ENCODE measurements around the gene CST1. TPM values are rescaled to one million over a fixed set of nuclear protein-coding genes. Genes with fewer than 3 reads are reported as not detected.
A peak's percentile ranks its signal among the peaks of the same experiment; 100 is the strongest.
"Not testable (repeated sequence)": the region's sequence is repeated elsewhere in the genome, so short reads cannot be mapped to it uniquely, and the experiment has no call there.

The CST1 gene
- total RNA-seq, 6 experiments from 2014 or later, result not detected

- Mint-ChIP-seq H3K4me3 (no peak overlapping the region), H3K4me1 (ENCODE audit: low read depth) (no peaks in the 10 kb centered on the region), H3K27ac (no peak overlapping the region), H3K36me3 (ENCODE audit: low read depth) (no peaks in the 10 kb centered on the region), H3K27me3 (ENCODE audit: insufficient read depth) (peaks cover 26% of the 10 kb centered on the region), H3K9me3 (no peaks in the 10 kb centered on the region)
- DNase-seq, result no peak
- TF ChIP-seq CTCF (IDR thresholded peaks at IDR 0.05), result no peak
Observed at GRCh38 chr20:23763345-23763744, 12.6 kb upstream of the CST1 start.

- peaks cover 19% of the 10 kb centered on the region for H3K4me1 Mint-ChIP-seq (ENCODE audit: low read depth)
- H3K27ac Mint-ChIP-seq, result no peak overlapping the region
- H3K36me3 Mint-ChIP-seq (ENCODE audit: low read depth), result no peaks in the 10 kb centered on the region
- H3K9me3 Mint-ChIP-seq, result no peaks in the 10 kb centered on the region
- peaks cover 17% of the 10 kb centered on the region for H3K27me3 Mint-ChIP-seq (ENCODE audit: insufficient read depth)
- no peak for DNase-seq
- no peak overlapping the region for H3K4me3 Mint-ChIP-seq
- TF ChIP-seq CTCF (IDR thresholded peaks at IDR 0.05), result no peak
Observed at GRCh38 chr20:23759306-23759940, 8.7 kb upstream of the CST1 start.

- not testable (repeated sequence) for H3K27me3 Mint-ChIP-seq (ENCODE audit: insufficient read depth); DNase-seq; H3K36me3 Mint-ChIP-seq (ENCODE audit: low read depth); H3K9me3 Mint-ChIP-seq; H3K27ac Mint-ChIP-seq; H3K4me3 Mint-ChIP-seq
- peaks cover 34% of the 10 kb centered on the region for H3K4me1 Mint-ChIP-seq (ENCODE audit: low read depth)
Observed at GRCh38 chr20:23756792-23757191, 6.1 kb upstream of the CST1 start.

GRCh38 chr20:23755131-23755611 is 4.4 kb upstream of the CST1 start:
- H3K27me3 Mint-ChIP-seq (ENCODE audit: insufficient read depth); H3K9me3 Mint-ChIP-seq; H3K36me3 Mint-ChIP-seq (ENCODE audit: low read depth): not testable (repeated sequence)
- Mint-ChIP-seq H3K4me3 (peak overlapping the region; percentile 47; the same call in 1 of the 2 replicates), H3K27ac (peak overlapping the region; percentile 76), H3K4me1 (ENCODE audit: low read depth) (peaks cover 34% of the 10 kb centered on the region)
- DNase-seq, result peak; percentile 75

- Mint-ChIP-seq H3K4me1 (ENCODE audit: low read depth) (peaks cover 34% of the 10 kb centered on the region), H3K27me3 (ENCODE audit: insufficient read depth) (peaks cover 8% of the 10 kb centered on the region), H3K36me3 (ENCODE audit: low read depth) (no peaks in the 10 kb centered on the region), H3K9me3 (no peaks in the 10 kb centered on the region), H3K27ac (peak overlapping the region; percentile 76), H3K4me3 (peak overlapping the region; percentile 47)
- TF ChIP-seq CTCF (IDR thresholded peaks at IDR 0.05), result no peak
- no peak for DNase-seq
Observed at GRCh38 chr20:23754731-23755130, 4.0 kb upstream of the CST1 start.

- H3K9me3 Mint-ChIP-seq, result no peaks in the 10 kb centered on the region
- H3K4me1 Mint-ChIP-seq (ENCODE audit: low read depth), result peaks cover 34% of the 10 kb centered on the region
- H3K36me3 Mint-ChIP-seq (ENCODE audit: low read depth), result no peaks in the 10 kb centered on the region
- H3K27ac Mint-ChIP-seq, result no peak overlapping the region
- no peak overlapping the region for H3K4me3 Mint-ChIP-seq
- peaks cover 5% of the 10 kb centered on the region for H3K27me3 Mint-ChIP-seq (ENCODE audit: insufficient read depth)
- DNase-seq, result no peak
- no peak for TF ChIP-seq CTCF (IDR thresholded peaks at IDR 0.05)
Observed at GRCh38 chr20:23753589-23753988, 2.9 kb upstream of the CST1 start.
